HG02884 (cell line): ENCODE results near the gene ANKRD18A.
"Not testable (repeated sequence)": the region's sequence is repeated elsewhere in the genome, so short reads cannot be mapped to it uniquely, and the experiment has no call there.

Source experiments
- ATAC-seq: cut with Tn5 transposase; IDR thresholded peaks from one replicate; pipeline ENCODE4 v1.9.1; 2021; ENCODE audit warnings: mild to moderate bottlenecking, moderate library complexity; ENCODE audit not compliant: unreplicated experiment

ANKRD18A gene

DNA sequence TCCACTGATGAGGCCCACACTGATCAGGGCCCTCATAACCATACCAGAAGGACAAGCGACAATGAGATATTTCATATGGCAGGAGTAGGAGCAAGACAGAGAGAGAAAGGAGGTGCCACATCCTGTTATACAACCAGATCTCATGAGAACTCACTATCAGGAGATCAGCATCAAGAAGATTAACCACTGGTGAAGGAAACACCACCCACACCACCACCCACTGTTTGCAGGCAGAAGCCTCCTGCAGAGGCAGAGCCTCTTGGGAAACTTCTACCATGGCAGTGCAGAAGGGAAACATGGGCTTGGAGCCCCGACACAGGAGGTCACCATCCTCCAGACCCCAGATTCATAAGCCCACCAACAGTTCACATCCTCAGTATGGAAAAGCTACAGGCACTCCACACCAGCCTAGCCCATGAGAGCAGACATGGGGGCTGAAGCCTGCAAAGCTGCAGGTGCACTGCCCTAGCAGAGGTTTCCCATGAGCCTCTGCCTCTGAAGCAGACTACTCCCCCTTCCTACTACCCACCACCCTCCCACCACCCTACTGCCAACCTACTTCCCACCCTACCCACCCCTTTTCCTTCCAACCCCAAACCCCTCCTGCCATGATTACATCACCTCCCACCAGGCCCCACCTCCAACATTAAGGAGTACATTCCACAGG lies 73.8 kb downstream of the ANKRD18A start:
- ATAC-seq, result not testable (repeated sequence)

DNA sequence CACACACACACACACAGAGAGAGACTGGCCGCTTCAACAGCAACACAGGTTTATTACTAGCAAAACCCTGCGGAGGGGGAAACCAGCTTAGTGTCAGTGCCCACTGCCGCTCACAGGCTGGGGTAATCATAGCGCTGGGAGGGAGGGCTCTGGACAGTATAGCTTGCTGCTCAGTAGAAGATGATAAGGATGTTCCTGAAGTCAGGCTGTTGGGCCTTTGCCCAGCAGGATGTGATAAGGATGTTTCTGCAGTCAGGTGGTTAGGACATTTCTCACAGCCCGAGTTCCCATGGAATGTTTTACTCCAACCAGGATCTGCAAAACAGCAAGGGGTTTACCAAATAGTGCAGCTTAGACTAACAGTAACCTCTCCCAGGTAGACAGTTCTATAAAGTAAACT lies 79.9 kb downstream of the ANKRD18A start:
- not testable (repeated sequence) for ATAC-seq

GRCh38 chr9:38529317-38529716 lies 91.1 kb downstream of the ANKRD18A start:
- ATAC-seq, result no peak

- ATAC-seq, result no peak
Measured at GRCh38 chr9:38527503-38527902, 92.9 kb downstream of the ANKRD18A start.

- ATAC-seq, result no peak
Measured at GRCh38 chr9:38526591-38526990, 93.8 kb downstream of the ANKRD18A start.

DNA sequence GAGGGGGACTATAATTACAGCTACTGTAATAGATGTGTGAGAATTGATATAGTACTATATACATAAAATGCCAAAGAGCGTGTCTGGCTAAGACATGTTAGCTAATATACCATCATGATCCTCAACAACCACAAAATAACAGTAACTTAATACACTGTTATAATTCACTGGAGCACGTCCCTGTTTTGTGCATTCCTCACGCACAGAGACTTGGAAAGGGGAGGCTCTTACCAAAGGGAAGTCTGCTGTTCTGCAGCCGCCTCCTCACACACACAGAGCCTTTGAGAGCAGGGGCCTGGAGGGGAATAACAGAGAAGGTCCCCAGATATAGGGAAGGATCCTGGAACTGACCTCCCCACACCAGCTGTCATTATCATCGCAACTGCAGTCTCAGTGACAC lies 97.3 kb downstream of the ANKRD18A start:
- no peak for ATAC-seq

DNA sequence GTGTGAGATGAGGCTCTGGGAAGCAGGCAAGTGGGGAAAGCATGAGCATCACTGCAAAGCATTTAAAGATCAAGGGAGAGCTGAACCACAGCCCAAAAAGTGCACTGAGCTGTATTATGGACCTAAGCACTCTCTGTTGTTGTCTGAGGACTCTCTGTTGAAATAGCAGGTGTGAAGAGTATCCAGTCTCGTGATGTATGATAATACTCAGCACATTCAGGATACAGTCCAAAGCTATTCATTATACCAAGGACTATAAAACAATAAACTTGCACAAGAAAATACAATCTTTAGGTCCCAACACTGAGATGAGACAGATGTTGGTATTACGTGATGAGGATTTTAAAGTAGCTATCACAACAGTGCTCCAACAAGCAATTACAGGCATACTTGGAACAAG lies 98.6 kb downstream of the ANKRD18A start:
- ATAC-seq, result no peak
